ENCODE results near the gene RPS6KL1.

- TF ChIP-seq EZH2 (optimal IDR thresholded peaks at IDR 0.05; ENCODE audit: low read depth, low read length) (no peak), CTCF (IDR thresholded peaks at IDR 0.05; ENCODE audit: low read length) (no peak)
Measured at GRCh38 chr14:74968811-74969210, 45.8 kb upstream of the RPS6KL1 start.
